Memory B cell (primary cell): ENCODE data around the gene CBX8.
A peak's percentile ranks its signal among the peaks of the same experiment; 100 is the strongest.

Experiments
- ATAC-seq: fragments of 150-1000 bp; cut with Tn5 transposase; 2 replicates; pipeline ENCODE4 v1.10.0; 2021; ENCODE audit warnings: low read depth, mild to moderate bottlenecking, moderate library complexity
- DNase-seq, 2 donors: peaks; one replicate each; pipeline ENCODE4 v3.0.0; 2022; ENCODE audit warnings: low spot score in 2 of 2
- H3K27ac Mint-ChIP-seq: one replicate; pipeline ENCODE4 v1.8.0; 2022; ENCODE audit warnings: mild to moderate bottlenecking, moderate library complexity, mixed read lengths
- H3K27me3 Mint-ChIP-seq: one replicate; pipeline ENCODE4 v1.8.0; 2022; ENCODE audit warnings: mixed read lengths
- H3K36me3 Mint-ChIP-seq: one replicate; pipeline ENCODE4 v1.8.0; 2022; ENCODE audit warnings: mild to moderate bottlenecking, mixed read lengths
- H3K4me1 Mint-ChIP-seq: one replicate; pipeline ENCODE4 v1.8.0; 2022; ENCODE audit warnings: mixed read lengths
- H3K4me3 Mint-ChIP-seq: one replicate; pipeline ENCODE4 v1.8.0; 2022; ENCODE audit warnings: mild to moderate bottlenecking, moderate library complexity, mixed read lengths
- H3K9me3 Mint-ChIP-seq: one replicate; pipeline ENCODE4 v1.8.0; 2022; ENCODE audit warnings: mixed read lengths

The CBX8 gene

DNA sequence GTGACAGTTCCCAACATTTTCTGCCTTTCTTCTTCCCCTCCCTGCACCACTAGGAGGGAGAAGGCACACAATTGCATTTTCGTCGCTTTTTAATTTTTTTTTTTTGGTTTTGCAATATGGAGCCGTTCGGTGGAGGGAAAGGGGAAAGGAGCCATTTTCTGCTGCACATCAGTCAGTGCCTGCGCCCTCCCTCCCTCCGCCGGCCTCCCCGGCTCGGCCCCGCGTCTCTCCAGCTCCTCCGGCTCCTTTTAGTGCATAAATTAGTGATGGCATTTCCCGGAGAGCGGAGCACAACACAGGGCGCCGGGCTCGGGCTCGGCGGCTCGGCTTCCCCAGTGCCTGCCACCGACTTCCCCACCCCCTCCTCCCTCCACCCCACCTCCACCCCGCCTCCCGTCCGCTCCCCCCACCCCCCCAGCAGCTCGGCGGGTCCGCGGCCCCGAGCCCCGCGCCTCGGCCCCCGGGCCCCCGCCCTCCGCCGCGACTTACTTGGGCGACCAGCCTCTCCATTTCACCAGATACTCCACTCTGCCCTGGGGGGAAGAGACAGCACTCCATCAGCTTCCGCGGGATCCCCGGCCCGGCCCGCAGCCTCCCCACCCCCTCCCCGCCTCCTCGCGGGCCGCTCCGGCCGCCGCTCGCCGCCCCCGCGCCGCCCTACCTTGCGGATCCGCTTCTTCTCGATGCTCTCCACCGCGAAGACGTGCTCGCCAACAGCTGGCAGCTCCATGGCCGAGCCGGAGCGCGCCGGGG is 41.8 kb upstream of the CBX8 start:
- peaks cover 12% of the 10 kb centered on the region for H3K27me3 Mint-ChIP-seq
- peaks cover 12% of the 10 kb centered on the region for H3K36me3 Mint-ChIP-seq
- peaks cover 26% of the 10 kb centered on the region for H3K4me1 Mint-ChIP-seq
- DNase-seq (peak; percentile 56 to 62), ATAC-seq (peak; percentile 27)
- H3K9me3 Mint-ChIP-seq, result no peaks in the 10 kb centered on the region
- H3K4me3 Mint-ChIP-seq, result peak overlapping the region; percentile 99
- peak overlapping the region; percentile 94 for H3K27ac Mint-ChIP-seq

DNA sequence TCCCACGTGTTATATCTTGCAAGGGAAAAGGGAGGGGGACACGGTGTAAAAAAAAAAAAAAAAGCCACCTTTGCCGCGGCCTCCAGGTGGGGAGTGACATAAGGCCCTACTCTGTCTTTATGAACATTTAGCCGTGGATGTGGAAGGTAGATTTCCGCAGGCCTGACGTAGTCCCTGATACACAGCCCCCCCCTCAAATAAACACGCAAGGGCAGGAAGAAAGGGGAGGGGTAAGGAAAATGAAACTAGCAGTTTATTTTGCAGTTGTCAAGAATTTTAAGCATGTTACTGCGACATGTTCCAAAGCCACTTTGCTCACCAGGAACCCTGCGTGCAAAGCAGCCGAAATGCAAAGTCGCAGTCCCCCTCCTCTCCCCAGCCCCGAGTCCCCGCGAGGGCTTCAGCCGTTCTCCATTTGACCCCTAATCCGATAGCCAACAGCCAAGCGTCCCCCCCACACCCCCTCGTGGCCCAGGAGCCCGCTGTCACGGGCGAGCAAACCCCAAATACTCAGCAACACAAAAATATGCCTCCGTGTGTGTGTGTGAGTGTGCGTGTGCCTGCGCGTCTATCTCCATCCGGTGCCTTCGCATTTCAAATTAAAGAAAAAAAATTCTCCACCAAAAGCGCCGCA is 41.1 kb upstream of the CBX8 start:
- ATAC-seq (peak; percentile 16), DNase-seq (peak in 1 of 2 donors; percentile 40)
- H3K4me3 Mint-ChIP-seq, result peak overlapping the region; percentile 99
- peak overlapping the region; percentile 94 for H3K27ac Mint-ChIP-seq
- H3K4me1 Mint-ChIP-seq, result peaks cover 26% of the 10 kb centered on the region
- H3K36me3 Mint-ChIP-seq, result peaks cover 15% of the 10 kb centered on the region
- no peaks in the 10 kb centered on the region for H3K9me3 Mint-ChIP-seq
- peaks cover 10% of the 10 kb centered on the region for H3K27me3 Mint-ChIP-seq

DNA sequence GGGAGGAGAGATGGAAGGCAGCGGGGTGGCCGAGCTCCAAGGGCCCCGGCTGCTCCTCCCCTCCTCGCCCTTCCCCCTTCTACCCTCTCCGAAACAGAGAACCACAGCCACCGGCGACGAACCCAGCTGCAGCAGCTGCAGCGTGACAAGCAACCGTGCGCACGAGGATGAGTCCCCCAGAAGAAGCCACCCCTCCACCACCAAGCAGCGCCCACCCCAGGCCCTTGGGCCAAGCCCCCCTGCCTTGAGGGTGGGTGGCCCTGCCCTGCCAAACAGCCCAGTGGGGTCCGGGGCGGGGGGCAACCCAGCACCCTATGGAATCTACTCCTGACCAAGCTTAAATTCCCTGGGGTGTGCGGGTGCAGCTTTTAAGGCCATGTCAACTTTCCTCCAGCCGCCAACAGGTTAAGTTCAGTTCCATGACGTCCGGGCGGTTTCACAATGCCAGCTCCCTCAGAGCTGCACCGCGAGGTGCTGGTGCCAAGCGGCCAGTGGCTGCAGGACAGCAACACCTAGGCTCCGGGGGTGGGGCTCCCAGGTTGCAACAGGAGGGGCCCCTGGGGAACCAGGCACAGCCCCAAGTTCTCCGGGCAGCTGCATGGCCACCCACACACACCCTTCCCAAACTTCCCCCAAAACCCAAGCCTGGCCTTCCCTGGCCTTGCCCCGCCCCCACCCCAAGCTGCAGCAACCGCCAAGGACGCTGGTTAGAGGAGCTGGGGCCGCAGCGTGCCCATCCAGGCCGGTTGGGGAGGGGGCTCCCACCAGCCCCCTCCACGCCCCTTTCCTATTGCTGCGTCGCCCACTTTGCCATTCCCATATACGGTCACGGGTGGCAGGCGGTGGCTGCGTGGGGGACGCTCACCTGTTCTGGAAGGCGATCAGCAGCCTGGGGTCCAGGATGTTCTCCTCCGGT is 40.4 kb upstream of the CBX8 start:
- H3K4me1 Mint-ChIP-seq, result peaks cover 25% of the 10 kb centered on the region
- H3K36me3 Mint-ChIP-seq, result peaks cover 16% of the 10 kb centered on the region

DNA sequence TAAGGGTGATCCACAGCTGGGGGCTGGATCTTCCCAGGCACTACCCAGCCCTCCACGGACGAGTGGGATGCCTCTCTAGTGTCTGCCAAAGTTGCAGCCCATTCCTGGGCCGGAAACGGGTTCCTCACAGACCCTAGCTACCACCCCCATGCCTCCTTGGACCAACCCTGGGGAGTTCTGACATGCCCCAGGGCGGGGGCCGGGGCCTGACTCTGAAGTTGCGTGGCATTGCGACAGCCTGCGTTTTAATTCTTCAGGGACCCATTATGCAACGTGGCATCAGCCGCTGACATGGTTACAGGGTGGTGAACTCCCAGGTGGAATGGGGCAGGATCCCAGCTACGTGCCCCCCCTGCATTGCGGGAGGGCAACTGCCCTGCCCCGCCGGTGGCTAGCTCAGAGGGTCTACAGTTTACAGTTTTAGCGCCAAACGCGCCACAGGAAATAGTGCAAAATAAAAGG is 39.7 kb upstream of the CBX8 start:
- Mint-ChIP-seq H3K4me3 (peak overlapping the region; percentile 99), H3K27ac (no peak overlapping the region), H3K36me3 (peaks cover 16% of the 10 kb centered on the region), H3K4me1 (peaks cover 23% of the 10 kb centered on the region), H3K9me3 (no peaks in the 10 kb centered on the region), H3K27me3 (peaks cover 8% of the 10 kb centered on the region)
- ATAC-seq, result no peak
- no peak for DNase-seq

More for the DNA sequence above, 40.4 kb upstream of the CBX8 start:
- Mint-ChIP-seq H3K4me3 (peak overlapping the region; percentile 99), H3K27me3 (peaks cover 10% of the 10 kb centered on the region), H3K9me3 (no peaks in the 10 kb centered on the region), H3K27ac (no peak overlapping the region)
- ATAC-seq (peak; percentile 28), DNase-seq (peak; percentile 54 to 57)

DNA sequence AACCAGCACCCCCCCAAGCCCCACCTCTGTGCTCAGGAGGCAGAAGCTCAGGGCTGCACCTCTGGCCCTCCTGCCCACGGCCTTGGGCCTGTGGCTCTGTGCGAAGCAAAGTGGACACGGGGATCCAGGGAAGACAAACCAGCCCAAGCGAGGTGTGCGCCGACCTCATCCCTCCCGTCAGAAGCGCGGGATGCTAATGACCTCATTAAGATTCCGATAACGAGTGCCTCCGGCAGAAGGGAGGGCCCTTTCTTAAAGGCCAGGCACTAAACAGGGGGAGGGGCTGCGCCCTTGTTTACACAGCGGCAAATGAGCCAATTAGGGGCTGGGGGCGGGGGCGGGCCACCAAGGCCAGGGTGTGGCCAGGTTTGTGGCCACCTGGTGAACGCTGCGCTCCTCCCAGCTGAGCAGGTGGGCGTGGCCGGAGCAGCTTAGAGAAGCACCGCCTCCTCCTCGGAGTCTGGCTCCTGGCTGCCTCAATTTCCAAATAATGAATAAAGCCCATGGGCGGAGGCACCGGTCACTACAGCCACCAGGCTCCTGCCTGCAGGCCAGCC is 39.2 kb upstream of the CBX8 start:
- Mint-ChIP-seq H3K27ac (no peak overlapping the region), H3K36me3 (peaks cover 17% of the 10 kb centered on the region), H3K4me1 (peaks cover 25% of the 10 kb centered on the region), H3K4me3 (no peak overlapping the region), H3K27me3 (peaks cover 8% of the 10 kb centered on the region), H3K9me3 (no peaks in the 10 kb centered on the region)
- ATAC-seq (no peak), DNase-seq (no peak)

DNA sequence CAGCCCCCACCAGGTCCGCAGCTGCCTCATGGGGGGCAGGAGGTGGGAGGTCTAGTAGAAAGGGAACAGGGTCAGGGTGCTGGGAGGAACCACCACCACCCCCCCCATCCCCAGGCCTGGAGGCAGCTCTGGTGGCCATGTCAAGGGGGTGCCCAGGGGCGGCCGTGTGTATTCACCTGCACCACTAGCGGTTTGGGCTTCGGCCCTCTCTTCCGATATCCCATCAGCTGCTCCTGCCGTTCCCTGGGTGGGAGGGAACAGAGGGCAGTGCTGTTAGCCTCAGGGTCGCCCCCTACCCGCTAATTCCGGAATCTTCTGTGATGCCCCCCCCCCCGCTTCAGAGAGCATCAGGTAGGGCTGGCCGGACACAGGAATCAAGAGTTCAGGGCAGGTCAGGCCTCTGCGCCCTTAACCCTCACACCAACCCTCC is 38.6 kb upstream of the CBX8 start:
- ATAC-seq, result no peak
- H3K4me1 Mint-ChIP-seq, result peaks cover 25% of the 10 kb centered on the region
- no peak overlapping the region for H3K27ac Mint-ChIP-seq

DNA sequence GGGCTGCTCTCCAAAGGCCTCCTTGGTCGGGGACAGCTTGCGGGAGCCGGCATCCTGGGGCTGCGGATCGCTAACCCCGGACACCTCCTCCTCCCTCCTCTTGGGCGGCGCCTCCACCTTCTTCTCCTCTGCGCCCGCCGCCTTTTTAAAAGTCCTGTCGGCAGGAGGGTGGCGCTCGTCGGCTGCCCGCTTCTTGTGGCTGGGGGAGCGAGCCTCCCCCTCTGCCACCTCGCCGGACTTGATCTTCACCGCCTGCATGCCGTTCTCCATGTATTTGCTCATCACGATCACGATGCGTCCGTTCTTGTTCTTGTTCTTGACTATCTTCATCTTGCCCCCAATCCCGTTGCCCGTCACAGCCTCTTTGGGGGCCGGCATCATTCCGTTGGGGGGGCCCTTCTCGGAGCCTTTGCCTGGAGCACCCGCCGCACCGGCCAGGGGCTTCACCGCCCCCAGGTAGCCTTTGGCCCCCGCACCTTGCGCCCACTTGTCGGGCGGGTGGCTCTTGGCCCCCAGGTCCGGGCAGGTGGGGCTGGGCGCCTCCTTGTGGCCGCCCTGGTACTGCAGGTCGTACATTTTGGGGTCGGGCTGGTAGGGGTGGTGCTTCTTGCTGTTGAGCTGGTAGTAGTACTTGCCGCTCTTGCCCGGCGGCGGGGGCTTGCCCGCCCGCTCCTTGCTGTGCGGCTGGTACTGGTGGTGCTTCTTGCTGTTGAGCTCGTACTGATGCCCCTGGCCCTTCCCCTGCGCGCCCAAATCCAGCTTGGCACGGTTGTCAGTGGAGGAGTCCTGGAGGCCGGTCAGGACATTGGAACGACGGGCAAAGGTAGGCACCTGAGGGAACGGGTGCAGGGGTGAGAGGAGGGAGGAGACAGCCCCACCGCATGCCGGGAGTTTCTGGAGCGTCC is 37.9 kb upstream of the CBX8 start:
- Mint-ChIP-seq H3K4me3 (no peak overlapping the region), H3K4me1 (peaks cover 25% of the 10 kb centered on the region), H3K36me3 (peaks cover 17% of the 10 kb centered on the region), H3K9me3 (no peaks in the 10 kb centered on the region), H3K27ac (no peak overlapping the region), H3K27me3 (peaks cover under 1% of the 10 kb centered on the region)
- ATAC-seq (no peak), DNase-seq (peak in 1 of 2 donors; percentile 59)

More for the DNA sequence above, 38.6 kb upstream of the CBX8 start:
- H3K4me3 Mint-ChIP-seq, result no peak overlapping the region
- H3K9me3 Mint-ChIP-seq, result no peaks in the 10 kb centered on the region
- DNase-seq, result no peak
- H3K27me3 Mint-ChIP-seq, result peaks cover 6% of the 10 kb centered on the region
- peaks cover 17% of the 10 kb centered on the region for H3K36me3 Mint-ChIP-seq

DNA sequence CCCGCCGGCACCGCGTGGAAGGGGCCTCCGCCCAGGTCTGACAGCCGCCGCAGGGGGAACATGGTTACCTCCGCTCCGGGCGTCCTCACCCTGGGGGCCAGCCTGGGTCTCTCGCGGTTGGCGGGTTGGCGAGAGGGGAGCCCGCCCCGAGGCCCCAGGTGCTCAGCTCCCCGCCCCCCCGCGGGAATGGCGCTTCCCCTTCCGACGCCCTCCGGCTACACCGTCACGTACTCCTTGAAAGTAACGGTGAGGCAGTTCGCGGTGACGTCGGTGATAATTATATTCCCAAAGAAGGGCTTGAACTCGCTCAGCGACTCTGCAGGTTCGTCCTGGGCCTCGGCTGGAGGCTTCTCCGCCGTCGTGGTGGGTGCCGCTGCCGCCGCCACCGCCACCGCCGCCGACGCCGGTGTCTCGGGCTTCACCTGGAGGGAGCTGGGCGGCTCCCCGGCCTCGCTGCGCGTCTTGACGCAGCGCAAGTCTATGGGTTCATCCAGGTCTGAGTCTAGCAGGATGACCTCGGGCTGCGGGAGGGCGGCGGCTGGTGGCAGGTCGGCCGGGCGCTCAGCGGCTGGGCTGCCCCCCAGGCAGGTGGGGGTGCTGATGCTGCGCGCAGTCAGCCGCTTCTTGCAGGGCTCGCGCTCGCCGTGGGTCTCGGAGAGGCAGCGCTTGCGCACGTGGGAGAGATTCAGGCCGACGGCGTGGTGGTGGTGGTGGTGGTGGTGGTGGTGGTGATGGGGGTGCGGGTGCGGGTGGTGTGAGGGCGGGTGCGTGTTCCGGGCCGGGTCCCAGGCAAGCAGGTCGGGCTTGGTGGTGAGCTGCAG is 37.1 kb upstream of the CBX8 start:
- Mint-ChIP-seq H3K4me3 (no peak overlapping the region), H3K27ac (no peak overlapping the region), H3K4me1 (peaks cover 28% of the 10 kb centered on the region), H3K36me3 (peaks cover 17% of the 10 kb centered on the region), H3K9me3 (no peaks in the 10 kb centered on the region), H3K27me3 (no peaks in the 10 kb centered on the region)
- ATAC-seq (no peak), DNase-seq (no peak)

DNA sequence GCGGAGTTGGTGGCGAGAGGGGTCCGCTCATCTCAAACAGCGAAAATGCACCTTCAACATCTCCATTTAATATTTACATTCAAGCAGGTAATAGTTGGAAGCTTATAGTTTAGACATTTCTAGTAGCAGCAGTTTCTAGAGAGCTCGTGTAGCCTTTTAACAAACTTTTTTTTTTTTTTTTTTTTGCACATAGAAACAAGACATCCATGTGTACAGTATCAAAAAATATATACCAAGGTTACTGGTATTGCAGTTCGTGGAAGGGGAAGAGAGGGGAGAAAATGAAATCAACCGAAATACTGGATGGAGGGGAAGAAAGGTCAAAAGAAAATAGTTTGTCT is 36.2 kb upstream of the CBX8 start:
- ATAC-seq, result no peak
- DNase-seq, result no peak
- no peaks in the 10 kb centered on the region for H3K9me3 Mint-ChIP-seq
- H3K27me3 Mint-ChIP-seq, result no peaks in the 10 kb centered on the region
- H3K27ac Mint-ChIP-seq, result no peak overlapping the region
- peaks cover 26% of the 10 kb centered on the region for H3K4me1 Mint-ChIP-seq
- H3K36me3 Mint-ChIP-seq, result peaks cover 15% of the 10 kb centered on the region
- H3K4me3 Mint-ChIP-seq, result no peak overlapping the region

DNA sequence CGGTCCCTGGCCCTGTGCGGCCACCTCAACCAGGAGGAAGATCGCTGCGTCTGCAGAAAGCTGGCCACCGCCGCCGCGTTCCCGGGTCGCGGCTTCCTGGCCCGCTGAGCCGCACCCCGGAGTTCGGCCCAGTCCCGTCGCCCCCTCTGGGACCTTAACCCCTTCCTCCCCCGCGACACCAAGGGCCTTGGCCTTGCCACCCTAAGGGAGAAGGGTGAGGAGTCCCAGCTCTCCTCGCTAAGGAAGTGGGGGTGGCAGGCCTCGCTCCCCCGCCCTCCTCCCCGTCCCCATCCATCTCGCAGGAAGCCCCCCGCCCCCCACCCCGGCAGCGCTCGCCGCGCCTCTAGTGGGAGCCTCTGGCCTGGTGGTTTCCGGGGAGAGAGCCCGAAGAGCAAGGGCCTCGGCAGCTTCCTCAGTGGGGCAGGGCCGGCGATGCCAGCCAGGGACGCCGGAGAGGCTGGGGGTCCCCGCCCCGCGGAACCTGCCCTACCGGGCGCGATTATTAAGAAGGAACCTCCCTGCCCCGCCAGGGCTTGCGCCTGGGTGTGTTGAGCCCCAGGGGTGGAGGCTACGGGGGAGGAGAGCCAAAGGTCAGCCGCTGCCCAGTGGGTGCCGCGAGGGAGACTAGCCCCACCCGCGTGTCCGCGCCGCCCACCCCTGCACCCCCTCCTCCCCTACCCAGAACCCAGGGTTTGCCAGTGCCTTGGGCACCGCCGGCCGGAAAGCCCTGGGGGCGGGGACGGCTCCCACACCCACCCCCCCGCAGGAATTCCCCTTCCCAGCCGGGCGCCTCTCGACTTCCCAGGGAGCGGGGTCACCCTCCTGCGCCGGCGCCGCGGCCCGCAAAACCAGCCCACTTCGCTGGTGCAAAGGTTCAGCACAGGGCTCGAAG is 35.6 kb upstream of the CBX8 start:
- H3K27ac Mint-ChIP-seq, result no peak overlapping the region
- no peak overlapping the region for H3K4me3 Mint-ChIP-seq
- H3K27me3 Mint-ChIP-seq, result no peaks in the 10 kb centered on the region
- peaks cover 14% of the 10 kb centered on the region for H3K36me3 Mint-ChIP-seq
- H3K4me1 Mint-ChIP-seq, result peaks cover 20% of the 10 kb centered on the region
- ATAC-seq (no peak), DNase-seq (no peak)
- no peaks in the 10 kb centered on the region for H3K9me3 Mint-ChIP-seq

DNA sequence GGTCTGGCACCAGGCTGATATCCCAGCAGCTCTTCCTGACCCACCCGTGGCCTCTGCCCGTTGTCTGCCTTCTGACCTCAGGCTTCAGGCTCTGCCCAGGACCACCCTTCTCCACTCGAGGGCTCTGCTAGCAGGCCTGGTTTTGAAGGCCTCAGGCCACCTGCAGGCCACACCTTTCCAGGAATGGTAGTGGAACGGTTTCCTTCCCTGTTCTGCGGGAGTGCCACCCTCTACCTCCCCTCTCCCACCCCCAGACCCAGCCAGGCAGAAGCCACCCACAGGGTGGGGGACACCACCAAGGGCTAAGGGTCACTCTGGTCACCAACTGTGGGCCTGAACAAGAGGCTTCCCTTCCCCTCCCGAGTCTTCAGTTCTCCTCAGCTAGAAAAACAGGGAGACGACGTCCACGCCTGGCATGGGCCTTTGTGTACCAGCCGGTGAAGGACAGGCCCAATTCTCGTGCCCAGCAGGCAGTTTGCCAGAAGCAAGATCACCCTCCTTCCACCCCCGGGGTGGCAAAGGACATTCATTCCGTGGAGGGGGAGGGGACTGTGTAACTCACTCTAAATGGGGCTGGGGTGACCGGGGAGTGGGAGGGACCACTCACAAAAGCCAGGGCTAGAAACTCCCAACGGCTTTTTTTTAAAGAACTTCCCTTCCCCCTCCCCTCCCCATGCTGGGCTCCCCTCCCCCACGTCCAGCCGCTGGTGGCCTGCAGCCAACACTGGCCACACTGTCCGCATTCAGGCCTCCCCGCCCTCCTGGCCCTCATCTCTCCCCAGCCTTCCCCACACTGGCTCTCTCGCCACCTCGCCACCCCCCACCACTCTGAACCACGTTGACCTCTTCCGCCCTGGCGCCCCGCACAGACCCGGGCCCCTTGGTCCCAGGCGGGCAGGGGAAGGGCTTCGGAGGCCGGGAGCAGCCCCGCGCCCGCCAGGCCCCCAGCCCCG is 34.7 kb upstream of the CBX8 start:
- ATAC-seq, result no peak
- Mint-ChIP-seq H3K27ac (no peak overlapping the region), H3K4me3 (no peak overlapping the region), H3K4me1 (peaks cover 20% of the 10 kb centered on the region), H3K36me3 (peaks cover 13% of the 10 kb centered on the region), H3K27me3 (no peaks in the 10 kb centered on the region), H3K9me3 (no peaks in the 10 kb centered on the region)
- DNase-seq, result no peak
